ENCODE data around the gene RHOB.

DNA sequence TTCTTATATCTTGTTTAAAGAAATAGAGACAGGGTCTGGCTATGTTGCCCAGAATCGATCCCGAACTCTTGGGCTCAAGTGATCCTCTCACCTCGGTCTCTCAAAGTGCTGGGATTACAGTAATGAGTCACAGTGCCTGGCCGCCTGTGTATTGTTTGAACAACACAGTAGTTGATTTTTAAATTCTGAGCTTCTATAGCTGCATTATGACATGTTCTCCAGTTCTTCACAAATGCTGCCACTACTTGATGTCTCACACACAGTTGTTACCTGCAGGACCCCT is 7.7 kb upstream of the RHOB start:
- TF ChIP-seq, protein P1, sequence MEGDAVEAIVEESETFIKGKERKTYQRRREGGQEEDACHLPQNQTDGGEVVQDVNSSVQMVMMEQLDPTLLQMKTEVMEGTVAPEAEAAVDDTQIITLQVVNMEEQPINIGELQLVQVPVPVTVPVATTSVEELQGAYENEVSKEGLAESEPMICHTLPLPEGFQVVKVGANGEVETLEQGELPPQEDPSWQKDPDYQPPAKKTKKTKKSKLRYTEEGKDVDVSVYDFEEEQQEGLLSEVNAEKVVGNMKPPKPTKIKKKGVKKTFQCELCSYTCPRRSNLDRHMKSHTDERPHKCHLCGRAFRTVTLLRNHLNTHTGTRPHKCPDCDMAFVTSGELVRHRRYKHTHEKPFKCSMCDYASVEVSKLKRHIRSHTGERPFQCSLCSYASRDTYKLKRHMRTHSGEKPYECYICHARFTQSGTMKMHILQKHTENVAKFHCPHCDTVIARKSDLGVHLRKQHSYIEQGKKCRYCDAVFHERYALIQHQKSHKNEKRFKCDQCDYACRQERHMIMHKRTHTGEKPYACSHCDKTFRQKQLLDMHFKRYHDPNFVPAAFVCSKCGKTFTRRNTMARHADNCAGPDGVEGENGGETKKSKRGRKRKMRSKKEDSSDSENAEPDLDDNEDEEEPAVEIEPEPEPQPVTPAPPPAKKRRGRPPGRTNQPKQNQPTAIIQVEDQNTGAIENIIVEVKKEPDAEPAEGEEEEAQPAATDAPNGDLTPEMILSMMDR (IDR thresholded peaks at IDR 0.05): no peak
- TF ChIP-seq POLR2A (IDR thresholded peaks at IDR 0.05): no peak

All from prostate gland (tissue), 2 donors.